OCI-LY1 (cell line): Measurements from ENCODE around the gene NOTCH2.

ENCODE experiments used
- CTCF ChIP-seq: fragments of 200-600 bp; sonication (generic), shearing (Covaris generic); IDR thresholded peaks from 2 replicates; pipeline ENCODE4 v1.5.1; 2017; ENCODE audit warnings: mild to moderate bottlenecking, antibody characterized with exemption, low read length, moderate library complexity, mixed read lengths
- EZH2 ChIP-seq: fragments of 200-600 bp; sonication (generic), shearing (Covaris generic); IDR thresholded peaks from 2 replicates; pipeline ENCODE4 v1.8.0; 2017; ENCODE audit warnings: borderline replicate concordance, mixed run types, mild to moderate bottlenecking, antibody characterized with exemption, low read length, moderate library complexity, mixed read lengths

- no peak for TF ChIP-seq CTCF
- TF ChIP-seq EZH2: no peak
These were observed 134.1 kb downstream of the NOTCH2 start for GRCh38 chr1:119935373-119935772.
